OCI-LY3 (cell line): ENCODE results near the gene PHF3.

ENCODE experiments used
- CTCF ChIP-seq: fragments of 200-600, 300-600 bp; sonication (generic); IDR thresholded peaks from 2 replicates; pipeline ENCODE4 v1.5.1; 2014; ENCODE audit warnings: antibody characterized with exemption, low read length, low read depth
- EZH2phosphoT487 ChIP-seq: fragments of 200-600 bp; shearing (Covaris generic); IDR thresholded peaks from 2 replicates; pipeline ENCODE4 v1.6.1; 2018; ENCODE audit warnings: antibody characterized with exemption, mixed run types, low read depth

GRCh38 chr6:63640062-63640461 is 4.5 kb downstream of the PHF3 start:
- TF ChIP-seq CTCF (no peak), EZH2phosphoT487 (no peak)
